Trophoblast cell (in vitro differentiated cells and primary cell): Measurements from ENCODE around the gene ATF7IP2.
"Not testable (repeated sequence)": the region's sequence is repeated elsewhere in the genome, so short reads cannot be mapped to it uniquely, and the experiment has no call there.

ENCODE experiments used
- DNase-seq, 2 donors: peaks; one replicate each; pipeline ENCODE4 v3.0.0-alpha.2; 2016
- H2AFZ ChIP-seq: 2 replicates; pipeline ENCODE4 v1.6.1; 2013; ENCODE audit warnings: low read length, moderate library complexity, mild to moderate bottlenecking; ENCODE audit not compliant: insufficient read depth, poor library complexity
- H2AK5ac ChIP-seq: 2 replicates; pipeline ENCODE4 v1.6.1; 2013; ENCODE audit warnings: mild to moderate bottlenecking, low read length
- H2BK120ac ChIP-seq: 2 replicates; pipeline ENCODE4 v1.6.1; 2013; ENCODE audit warnings: low read length, mild to moderate bottlenecking, moderate library complexity; ENCODE audit not compliant: insufficient read depth, poor library complexity
- H2BK12ac ChIP-seq: 2 replicates; pipeline ENCODE4 v1.6.1; 2013; ENCODE audit warnings: mild to moderate bottlenecking, low read length, moderate library complexity
- H2BK5ac ChIP-seq: 2 replicates; pipeline ENCODE4 v1.6.1; 2013; ENCODE audit warnings: low read length, low read depth, moderate library complexity, mild to moderate bottlenecking; ENCODE audit not compliant: poor library complexity
- H3K14ac ChIP-seq: 2 replicates; pipeline ENCODE4 v1.6.1; 2013; ENCODE audit warnings: mild to moderate bottlenecking, low read length
- H3K18ac ChIP-seq: 2 replicates; pipeline ENCODE4 v1.6.1; 2013; ENCODE audit warnings: mild to moderate bottlenecking, low read length
- H3K23ac ChIP-seq: 2 replicates; pipeline ENCODE4 v1.6.1; 2013; ENCODE audit warnings: low read length
- H3K27ac ChIP-seq: 2 replicates; pipeline ENCODE4 v1.5.1; 2013; ENCODE audit warnings: low read depth, mild to moderate bottlenecking, inconsistent platforms, low read length, moderate library complexity
- H3K27me3 ChIP-seq: 2 replicates; pipeline ENCODE4 v1.6.1; 2013; ENCODE audit warnings: inconsistent platforms, mild to moderate bottlenecking, low read length, moderate library complexity; ENCODE audit not compliant: insufficient read depth
- H3K36me3 ChIP-seq, 2 experiments: 1 replicate in 1 of 2; 2 replicates in 1 of 2; pipeline ENCODE4 v1.6.1; 2013; ENCODE audit warnings: low read length in 2 of 2, mild to moderate bottlenecking in 2 of 2, moderate library complexity in 1 of 2; ENCODE audit not compliant: insufficient read depth in 2 of 2, control insufficient read depth in 1 of 2
- H3K4ac ChIP-seq: 2 replicates; pipeline ENCODE4 v1.6.1; 2013; ENCODE audit warnings: low read depth, mild to moderate bottlenecking, low read length, moderate library complexity
- H3K4me1 ChIP-seq, 2 experiments: 1 replicate in 1 of 2; 2 replicates in 1 of 2; pipeline ENCODE4 v1.6.1; 2013; ENCODE audit warnings: low read length in 2 of 2, mild to moderate bottlenecking in 2 of 2, moderate library complexity in 1 of 2; ENCODE audit not compliant: insufficient read depth in 2 of 2, control insufficient read depth in 1 of 2
- H3K4me2 ChIP-seq: 2 replicates; pipeline ENCODE4 v1.6.1; 2013; ENCODE audit warnings: inconsistent platforms, mild to moderate bottlenecking, low read length, moderate library complexity
- H3K4me3 ChIP-seq: 2 replicates; pipeline ENCODE4 v1.5.1; 2013; ENCODE audit warnings: mild to moderate bottlenecking, low read depth, low read length, inconsistent platforms
- H3K79me1 ChIP-seq: one replicate; pipeline ENCODE4 v1.6.1; 2013; ENCODE audit warnings: low read length
- H3K79me2 ChIP-seq: 2 replicates; pipeline ENCODE4 v1.6.1; 2013; ENCODE audit warnings: low read length, mild to moderate bottlenecking; ENCODE audit not compliant: control insufficient read depth, insufficient read depth, poor library complexity
- H3K9ac ChIP-seq: 2 replicates; pipeline ENCODE4 v1.6.1; 2013; ENCODE audit warnings: mild to moderate bottlenecking, low read length
- H3K9me3 ChIP-seq: 2 replicates; pipeline ENCODE4 v1.6.1; 2013; ENCODE audit warnings: low read depth, mild to moderate bottlenecking, control low read depth, inconsistent platforms, low read length; ENCODE audit not compliant: insufficient read depth
- H4K12ac ChIP-seq: 2 replicates; pipeline ENCODE4 v1.6.1; 2013; ENCODE audit warnings: low read depth, mild to moderate bottlenecking, low read length, moderate library complexity
- H4K8ac ChIP-seq: 2 replicates; pipeline ENCODE4 v1.6.1; 2013; ENCODE audit warnings: low read depth, mild to moderate bottlenecking, low read length, moderate library complexity
- H4K91ac ChIP-seq: one replicate; pipeline ENCODE4 v1.6.1; 2013; ENCODE audit warnings: low read depth, mild to moderate bottlenecking, low read length, moderate library complexity
- WGBS: extraction: QIAGEN DNeasy Blood & Tissue Kit; methylation state at CpG from one replicate; pipeline ENCODE4 v1.1.7; 2013; ENCODE audit warnings: missing lambda C conversion rate; ENCODE audit not compliant: insufficient read length, insufficient coverage; ENCODE audit errors: extremely low coverage; 5-methylcytosine and 5-hydroxymethylcytosine counted together

The ATF7IP2 gene

GRCh38 chr16:10402975-10403374 lies 17.1 kb downstream of the ATF7IP2 start:
- H3K9me3 ChIP-seq = no peaks in the 10 kb centered on the region
- H4K91ac ChIP-seq = no peak overlapping the region
- H4K8ac ChIP-seq = no peak overlapping the region
- H3K4me2 ChIP-seq = no peak overlapping the region
- no peak for DNase-seq
- H3K9ac ChIP-seq = no peak overlapping the region
- peaks cover 4 to 6% of the 10 kb centered on the region in 2 experiments for H3K4me1 ChIP-seq
- H2BK5ac ChIP-seq = no peak overlapping the region
- no peak overlapping the region for H3K27ac ChIP-seq
- no peak overlapping the region for H3K4ac ChIP-seq
- H2BK120ac ChIP-seq = no peak overlapping the region
- no peak overlapping the region for H3K23ac ChIP-seq
- WGBS = no CpG with 5 or more reads among the region's 1 CpG
- H2AK5ac ChIP-seq = no peak overlapping the region
- no peak overlapping the region for H3K18ac ChIP-seq
- no peak overlapping the region for H3K14ac ChIP-seq
- H4K12ac ChIP-seq = no peak overlapping the region
- no peaks in the 10 kb centered on the region for H3K27me3 ChIP-seq
- no peaks in the 10 kb centered on the region for H3K79me2 ChIP-seq
- H2AFZ ChIP-seq = no peak overlapping the region
- no peak overlapping the region for H3K4me3 ChIP-seq
- H2BK12ac ChIP-seq = no peak overlapping the region
- peaks cover 2% of the 10 kb centered on the region for H3K79me1 ChIP-seq
- peaks cover 3 to 8% of the 10 kb centered on the region in 2 experiments for H3K36me3 ChIP-seq

DNA sequence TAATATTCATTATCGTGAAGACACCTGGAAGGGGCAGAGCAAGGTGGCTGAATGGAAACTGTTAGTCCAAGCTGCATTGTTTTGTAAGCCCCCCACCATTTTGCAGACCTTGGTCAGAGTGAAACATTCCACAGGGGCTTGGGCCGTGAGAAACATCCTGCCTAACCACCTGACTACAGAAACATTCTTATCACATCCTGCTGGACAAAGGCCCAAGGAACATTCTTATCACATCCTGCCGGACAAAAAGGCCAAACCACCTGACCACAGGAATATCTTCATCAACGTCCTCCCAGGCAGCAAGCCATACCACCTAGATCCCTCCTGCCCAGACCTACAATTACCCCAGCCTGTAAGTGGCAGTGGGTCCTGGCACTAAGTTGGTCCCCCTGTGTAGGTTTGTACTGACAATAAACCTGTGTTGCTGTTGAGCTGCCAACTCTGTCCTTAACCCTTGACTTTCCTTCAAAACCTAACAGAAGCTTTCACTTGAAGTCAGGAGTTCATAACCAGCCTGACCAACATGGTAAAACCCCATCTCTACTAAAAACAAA lies 19.6 kb downstream of the ATF7IP2 start:
- Histone ChIP-seq H2BK5ac (peak overlapping the region; percentile 21), H3K4ac (no peak overlapping the region), H3K79me1 (peaks cover 2% of the 10 kb centered on the region), H3K4me3 (no peak overlapping the region), H3K4me1 (peaks cover 4 to 6% of the 10 kb centered on the region in 2 experiments), H4K8ac (no peak overlapping the region), H2AFZ (no peak overlapping the region), H3K9me3 (peaks cover 4% of the 10 kb centered on the region), H2BK120ac (no peak overlapping the region), H3K36me3 (peaks cover 3 to 8% of the 10 kb centered on the region in 2 experiments), H3K23ac (no peak overlapping the region), H3K9ac (no peak overlapping the region), H3K14ac (peak overlapping the region; percentile 17), H3K79me2 (no peaks in the 10 kb centered on the region), H3K27me3 (no peaks in the 10 kb centered on the region), H2AK5ac (no peak overlapping the region), H3K18ac (peak overlapping the region; percentile 25), H2BK12ac (peak overlapping the region; percentile 79), H4K91ac (no peak overlapping the region), H3K27ac (peak overlapping the region; percentile 51), H4K12ac (peak overlapping the region; percentile 5), H3K4me2 (no peak overlapping the region)
- WGBS = no CpG with 5 or more reads among the region's 4 CpGs
- peak in 1 of 2 donors; percentile 16 for DNase-seq

- no peaks in the 10 kb centered on the region for H3K79me2 ChIP-seq
- peaks cover 2% of the 10 kb centered on the region for H3K79me1 ChIP-seq
- H2BK5ac ChIP-seq = no peak overlapping the region
- no peak overlapping the region for H4K8ac ChIP-seq
- no peak overlapping the region for H3K4me3 ChIP-seq
- no peak overlapping the region for H3K9ac ChIP-seq
- H3K9me3 ChIP-seq = peaks cover 4% of the 10 kb centered on the region
- no peak overlapping the region for H2BK12ac ChIP-seq
- H3K36me3 ChIP-seq = peaks cover 3 to 6% of the 10 kb centered on the region in 2 experiments
- DNase-seq = no peak
- H3K23ac ChIP-seq = no peak overlapping the region
- no CpG with 5 or more reads among the region's 8 CpGs for WGBS
- H2AK5ac ChIP-seq = no peak overlapping the region
- H3K4me1 ChIP-seq = peaks cover 4 to 6% of the 10 kb centered on the region in 2 experiments
- no peak overlapping the region for H3K18ac ChIP-seq
- H3K4me2 ChIP-seq = no peak overlapping the region
- no peak overlapping the region for H3K14ac ChIP-seq
- H4K12ac ChIP-seq = no peak overlapping the region
- H2AFZ ChIP-seq = no peak overlapping the region
- no peaks in the 10 kb centered on the region for H3K27me3 ChIP-seq
- H3K4ac ChIP-seq = no peak overlapping the region
- no peak overlapping the region for H4K91ac ChIP-seq
- H2BK120ac ChIP-seq = no peak overlapping the region
- H3K27ac ChIP-seq = no peak overlapping the region
Measured at GRCh38 chr16:10408824-10409381, 23.0 kb downstream of the ATF7IP2 start.

GRCh38 chr16:10409713-10410112 lies 23.9 kb downstream of the ATF7IP2 start:
- not testable (repeated sequence) for H2BK5ac ChIP-seq, H3K4me2 ChIP-seq, H3K9me3 ChIP-seq, H3K9ac ChIP-seq, H3K18ac ChIP-seq, H3K27ac ChIP-seq, H3K4ac ChIP-seq, H4K91ac ChIP-seq, DNase-seq, H2AK5ac ChIP-seq, H3K79me2 ChIP-seq, H2BK120ac ChIP-seq, H2AFZ ChIP-seq, H3K27me3 ChIP-seq, H4K8ac ChIP-seq, H3K4me1 ChIP-seq, H2BK12ac ChIP-seq, H4K12ac ChIP-seq, H3K36me3 ChIP-seq, H3K4me3 ChIP-seq, H3K14ac ChIP-seq, H3K79me1 ChIP-seq, H3K23ac ChIP-seq
